Measurements from ENCODE around the gene PRKAG2. TPM values are rescaled to one million over a fixed set of nuclear protein-coding genes. Genes with fewer than 3 reads are reported as not detected.

Gene PRKAG2
- total RNA-seq, 3 donors from 2014 or later, result 32.3 to 56.6 (median 34.4) TPM

GRCh38 chr7:151647006-151647405 lies 229.9 kb downstream of the PRKAG2 start:
- Histone ChIP-seq H3K36me3 (no peaks in the 10 kb centered on the region), H3K4me3 (no peak overlapping the region), H3K27me3 (no peaks in the 10 kb centered on the region), H3K9me3 (no peaks in the 10 kb centered on the region), H3K4me1 (no peaks in the 10 kb centered on the region), H3K27ac (no peak overlapping the region)
- TF ChIP-seq POLR2A (IDR thresholded peaks at IDR 0.05) (no peak), POLR2AphosphoS5 (IDR thresholded peaks at IDR 0.05) (no peak), CTCF (IDR thresholded peaks at IDR 0.05) (no peak)
- intact Hi-C loops (cut with DNase I; ENCODE audit: low total_unique reads), result no loop called here
- DNase-seq (ENCODE audit: low spot score in 2 of 2), result no peak

GRCh38 chr7:151645311-151645710 lies 231.6 kb downstream of the PRKAG2 start:
- Histone ChIP-seq H3K4me3 (no peak overlapping the region), H3K36me3 (no peaks in the 10 kb centered on the region), H3K9me3 (no peaks in the 10 kb centered on the region), H3K27me3 (no peaks in the 10 kb centered on the region), H3K27ac (no peak overlapping the region), H3K4me1 (no peaks in the 10 kb centered on the region)
- intact Hi-C loops (cut with DNase I; ENCODE audit: low total_unique reads), result no loop called here
- no peak for DNase-seq (ENCODE audit: low spot score in 2 of 2)
- TF ChIP-seq POLR2AphosphoS5 (IDR thresholded peaks at IDR 0.05), result no peak

- no peak for TF ChIP-seq POLR2A (IDR thresholded peaks at IDR 0.05)
- no peak for TF ChIP-seq CTCF (IDR thresholded peaks at IDR 0.05)
- no peak for TF ChIP-seq POLR2AphosphoS5 (IDR thresholded peaks at IDR 0.05)
Measured at GRCh38 chr7:151644554-151644953, 232.4 kb downstream of the PRKAG2 start.

GRCh38 chr7:151642746-151643145 lies 234.2 kb downstream of the PRKAG2 start:
- no peaks in the 10 kb centered on the region for H3K4me1 ChIP-seq
- no peak overlapping the region for H3K4me3 ChIP-seq
- no peaks in the 10 kb centered on the region for H3K27me3 ChIP-seq
- no peak overlapping the region for H3K27ac ChIP-seq
- intact Hi-C loops (cut with DNase I; ENCODE audit: low total_unique reads), result no loop called here
- H3K36me3 ChIP-seq, result no peaks in the 10 kb centered on the region
- no peaks in the 10 kb centered on the region for H3K9me3 ChIP-seq
- DNase-seq (ENCODE audit: low spot score in 2 of 2), result no peak
- TF ChIP-seq POLR2AphosphoS5 (IDR thresholded peaks at IDR 0.05) (no peak), POLR2A (IDR thresholded peaks at IDR 0.05) (no peak), CTCF (IDR thresholded peaks at IDR 0.05) (no peak)

More at GRCh38 chr7:151644554-151644953, 232.4 kb downstream of the PRKAG2 start:
- H3K27me3 ChIP-seq, result no peaks in the 10 kb centered on the region
- H3K36me3 ChIP-seq, result no peaks in the 10 kb centered on the region
- no peak overlapping the region for H3K4me3 ChIP-seq
- no peaks in the 10 kb centered on the region for H3K4me1 ChIP-seq
- intact Hi-C loops (cut with DNase I; ENCODE audit: low total_unique reads), result no loop called here
- H3K27ac ChIP-seq, result no peak overlapping the region
- DNase-seq (ENCODE audit: low spot score in 2 of 2), result no peak
- no peaks in the 10 kb centered on the region for H3K9me3 ChIP-seq

GRCh38 chr7:151641587-151641986 lies 235.3 kb downstream of the PRKAG2 start:
- TF ChIP-seq POLR2A (IDR thresholded peaks at IDR 0.05) (no peak), CTCF (IDR thresholded peaks at IDR 0.05) (no peak)
- intact Hi-C loops (cut with DNase I; ENCODE audit: low total_unique reads), result no loop called here
- no peak overlapping the region for H3K27ac ChIP-seq
- H3K27me3 ChIP-seq, result no peaks in the 10 kb centered on the region
- no peaks in the 10 kb centered on the region for H3K36me3 ChIP-seq
- DNase-seq (ENCODE audit: low spot score in 2 of 2), result no peak
- no peaks in the 10 kb centered on the region for H3K4me1 ChIP-seq
- no peak overlapping the region for H3K4me3 ChIP-seq
- H3K9me3 ChIP-seq, result no peaks in the 10 kb centered on the region

- intact Hi-C loops (cut with DNase I; ENCODE audit: low total_unique reads), result loop anchor here (10.0 kb wide), 1 partner anchor 97 kb away; no protein-coding TSS in a partner anchor
- no peak for DNase-seq (ENCODE audit: low spot score in 2 of 2)
- H3K4me1 ChIP-seq, result no peaks in the 10 kb centered on the region
- no peak for TF ChIP-seq POLR2A (IDR thresholded peaks at IDR 0.05)
- no peak for TF ChIP-seq CTCF (IDR thresholded peaks at IDR 0.05)
- no peak for TF ChIP-seq POLR2AphosphoS5 (IDR thresholded peaks at IDR 0.05)
- H3K9me3 ChIP-seq, result no peaks in the 10 kb centered on the region
- no peak overlapping the region for H3K27ac ChIP-seq
- no peaks in the 10 kb centered on the region for H3K27me3 ChIP-seq
- H3K4me3 ChIP-seq, result no peak overlapping the region
- no peaks in the 10 kb centered on the region for H3K36me3 ChIP-seq
Measured at GRCh38 chr7:151637781-151638261, 239.1 kb downstream of the PRKAG2 start.

Measured in breast epithelium (tissue), 4 donors.